RPMI7951 (cell line): ENCODE results near the gene LYPLA2. TPM values are rescaled to one million over a fixed set of nuclear protein-coding genes. Genes with fewer than 3 reads are reported as not detected.
A peak's percentile ranks its signal among the peaks of the same experiment; 100 is the strongest.
"Not testable (repeated sequence)": the region's sequence is repeated elsewhere in the genome, so short reads cannot be mapped to it uniquely, and the experiment has no call there.

Experiments
- DNase-seq: peaks from one replicate; pipeline ENCODE4 v3.0.0-alpha.2; 2012; ENCODE audit warnings: low read depth
- total RNA-seq: library from RNA; depleted of rRNA; stranded (reverse); fragments of >200 nt; shearing (Covaris generic); gene quantifications from 2 replicates; pipeline ENCODE4 v1.2.3, GENCODE V29; 2014

LYPLA2 gene
- total RNA-seq, 1 experiment from 2014 or later, result 62.6 TPM

DNA sequence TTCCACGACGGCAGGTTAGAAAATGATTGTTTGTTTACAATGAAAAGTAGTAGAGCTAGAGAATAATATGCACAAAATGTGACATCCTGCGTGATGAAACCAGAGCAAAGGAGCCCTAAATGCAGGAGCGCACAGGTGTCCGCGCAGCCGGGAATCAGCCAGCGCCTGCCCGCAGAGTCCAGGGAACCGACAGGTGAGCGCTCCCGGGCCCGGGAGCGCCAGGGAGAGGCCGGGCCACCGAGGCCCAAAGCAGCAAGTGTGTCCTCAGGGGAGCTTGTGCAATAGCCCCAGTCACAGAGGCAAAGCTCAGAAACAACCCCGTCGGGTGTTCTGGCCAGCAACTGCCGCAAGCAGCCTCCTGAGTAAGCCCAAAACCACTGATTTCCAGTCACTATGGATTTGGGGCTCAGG, 10.4 kb downstream of the LYPLA2 start:
- no peak for DNase-seq

DNA sequence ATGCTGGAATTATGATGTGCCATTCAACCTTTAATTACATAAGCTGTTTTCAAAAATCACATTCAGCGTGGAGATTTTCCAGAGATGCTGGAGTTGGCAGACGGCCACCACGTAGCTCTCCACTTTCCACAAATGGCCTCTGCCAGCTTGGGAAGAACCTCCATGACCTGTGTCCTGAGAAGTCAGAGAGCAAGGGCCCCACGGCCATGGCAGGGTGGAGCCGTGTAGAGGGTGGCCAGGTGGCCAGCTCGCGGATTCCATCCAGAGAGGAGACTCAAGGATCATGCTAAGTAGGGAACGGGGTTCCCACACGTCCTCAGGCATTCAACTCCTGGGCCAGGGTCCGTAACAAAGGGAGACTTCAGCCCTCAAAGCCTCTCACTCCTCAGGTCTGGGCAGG, 10.9 kb downstream of the LYPLA2 start:
- no peak for DNase-seq

DNA sequence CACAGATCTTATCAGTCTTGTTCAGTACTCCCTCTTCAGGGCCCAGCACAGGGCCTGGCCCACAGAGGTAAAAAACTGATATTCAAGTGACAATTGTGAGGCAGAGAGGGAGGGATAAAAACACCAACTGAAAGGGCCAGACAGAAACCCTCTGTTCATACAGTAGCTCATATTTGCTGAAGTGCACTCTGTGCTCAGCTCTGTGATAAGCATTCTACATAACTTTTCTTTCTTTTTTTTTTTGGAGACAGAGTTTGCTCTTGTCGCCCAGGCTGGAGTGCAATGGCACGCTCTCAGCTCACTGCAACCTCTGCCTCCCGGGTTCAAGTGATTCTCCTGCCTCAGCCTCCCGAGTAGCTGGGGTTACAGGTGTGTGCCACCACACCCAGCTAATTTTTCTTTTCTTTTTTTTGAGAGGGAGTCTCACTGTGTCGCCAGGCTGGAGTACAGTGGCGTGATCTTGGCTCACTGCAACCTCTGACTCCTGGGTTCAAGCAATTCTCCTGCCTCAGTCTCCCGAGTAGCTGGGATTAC, 11.9 kb downstream of the LYPLA2 start:
- DNase-seq, result not testable (repeated sequence)

DNA sequence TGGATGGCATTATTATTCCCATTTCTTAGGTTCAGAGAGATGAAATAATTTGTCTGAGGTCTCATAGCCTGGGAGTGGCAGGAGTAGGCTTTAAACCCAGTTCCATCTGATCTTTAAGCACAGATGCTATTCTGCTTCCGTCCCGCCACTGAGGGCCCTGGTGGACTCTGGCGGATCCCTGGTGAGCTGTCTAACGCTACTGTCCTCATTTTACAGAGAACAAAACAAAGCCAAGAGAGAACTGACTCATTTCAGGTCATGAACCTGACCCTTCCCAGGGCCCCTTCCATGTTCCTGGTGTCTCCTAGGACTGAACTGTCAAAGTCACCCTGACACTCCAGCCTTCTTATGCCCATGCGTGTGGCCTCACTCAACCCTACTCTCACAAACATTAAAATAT, 12.7 kb downstream of the LYPLA2 start:
- no peak for DNase-seq

DNA sequence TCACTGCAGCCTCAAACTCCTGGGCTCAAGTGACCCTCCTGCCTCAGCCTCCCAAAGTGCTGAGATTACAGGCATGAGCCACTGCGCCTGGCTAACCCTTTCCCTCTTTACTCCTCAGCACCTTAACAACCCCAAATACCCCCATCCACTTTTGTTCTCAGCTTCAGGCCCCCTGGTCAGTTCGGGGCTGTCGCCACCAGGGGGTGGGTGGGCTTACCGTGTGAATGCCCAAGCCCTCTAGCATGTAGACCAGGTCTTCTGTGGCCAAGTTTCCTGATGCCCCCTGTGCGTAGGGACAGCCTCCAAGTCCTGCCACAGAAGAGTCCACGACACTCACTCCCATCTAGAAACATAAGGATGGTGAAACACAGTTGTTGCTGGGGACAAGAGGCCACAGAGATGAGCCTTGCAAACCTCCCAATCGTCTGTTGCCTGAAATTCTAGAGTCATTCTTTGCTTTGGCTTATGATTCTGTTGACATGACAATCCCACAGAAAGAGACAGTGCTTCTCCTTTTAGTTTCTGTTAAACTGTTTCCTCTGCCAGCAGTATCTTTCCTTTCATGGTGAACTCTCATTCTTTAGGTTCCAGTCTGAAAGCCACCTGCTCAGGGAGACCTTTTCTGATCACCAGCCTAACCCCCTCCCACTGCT, 13.4 kb downstream of the LYPLA2 start:
- DNase-seq, result no peak

DNA sequence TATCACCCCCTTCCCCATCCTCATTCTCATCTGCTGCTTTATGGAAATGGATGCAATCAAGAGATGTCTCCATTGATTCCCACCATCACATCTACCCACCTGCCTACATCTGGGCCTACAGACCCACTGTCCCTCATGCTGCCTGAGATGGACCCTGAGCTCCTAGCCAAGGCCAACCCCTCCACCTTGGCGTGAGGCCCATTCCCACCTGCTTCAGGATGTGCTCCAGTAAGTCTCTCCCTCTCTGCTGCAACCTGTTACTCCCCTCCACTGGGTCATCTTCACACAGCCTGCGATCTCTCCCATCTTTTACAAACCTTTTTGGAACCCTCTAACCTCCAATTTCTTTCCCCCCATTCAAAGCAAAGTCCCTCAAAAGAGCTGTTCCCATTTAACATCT, 14.1 kb downstream of the LYPLA2 start:
- DNase-seq, result no peak

DNA sequence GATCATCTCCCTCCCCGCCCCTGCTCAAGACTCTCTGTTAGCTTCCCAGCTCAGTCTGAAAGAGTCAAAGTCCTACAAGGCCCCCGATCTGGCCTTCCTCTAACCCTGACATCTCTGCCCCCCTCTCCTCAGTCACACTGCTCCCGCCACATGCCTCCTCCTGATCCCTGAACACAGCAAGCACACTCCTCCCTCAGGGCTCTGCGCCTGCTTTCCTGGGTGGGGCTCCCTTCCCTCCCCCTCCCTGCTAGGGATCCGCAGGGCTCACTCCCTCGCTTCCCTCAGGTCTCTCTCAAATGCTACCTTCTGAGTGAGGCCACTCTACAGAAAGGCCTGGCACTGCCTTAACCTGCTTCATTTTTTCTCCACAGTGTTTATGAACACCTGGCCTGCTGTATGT, 15.3 kb downstream of the LYPLA2 start:
- DNase-seq, result no peak

DNA sequence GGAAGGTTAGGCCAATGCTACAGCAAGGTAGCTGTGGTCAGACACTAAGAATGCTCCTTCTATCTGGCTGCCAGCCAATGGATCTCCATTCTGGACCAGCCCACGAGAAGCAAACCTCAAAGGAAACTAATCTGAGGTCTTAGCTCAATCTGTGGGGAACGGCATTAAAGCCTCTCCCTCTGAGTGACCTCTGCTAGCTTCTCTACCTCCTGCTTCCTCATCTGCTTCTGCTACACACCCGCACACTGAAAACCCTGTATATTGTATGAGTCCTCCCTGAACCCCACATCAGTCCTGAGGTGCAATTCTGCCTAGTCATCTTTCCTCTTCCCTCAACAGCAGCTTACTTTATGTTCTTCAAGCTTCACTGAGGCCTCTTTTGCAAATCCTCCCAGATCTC, 16.5 kb downstream of the LYPLA2 start:
- DNase-seq, result no peak

DNA sequence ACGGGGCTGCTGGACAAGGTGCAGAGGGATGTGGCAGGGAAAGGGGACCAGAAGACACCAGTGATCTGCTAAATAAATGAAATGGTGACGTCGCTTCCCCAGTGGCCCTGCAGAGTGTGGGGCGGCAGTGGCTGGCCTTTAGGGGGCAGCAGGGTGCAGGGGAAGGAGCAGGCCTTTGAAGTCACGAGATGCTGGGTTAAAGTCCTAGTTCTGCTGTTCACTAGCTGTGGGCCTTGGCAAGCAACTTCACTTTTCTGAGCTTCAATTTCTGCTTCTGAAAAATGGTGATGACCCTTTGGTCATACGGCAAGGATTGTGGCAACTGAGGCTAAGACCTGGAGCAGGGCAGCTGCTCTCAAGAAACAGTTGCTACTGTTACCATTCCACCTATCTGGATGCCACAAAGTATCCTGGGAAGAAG, 18.8 kb downstream of the LYPLA2 start:
- peak; percentile 67 for DNase-seq

DNA sequence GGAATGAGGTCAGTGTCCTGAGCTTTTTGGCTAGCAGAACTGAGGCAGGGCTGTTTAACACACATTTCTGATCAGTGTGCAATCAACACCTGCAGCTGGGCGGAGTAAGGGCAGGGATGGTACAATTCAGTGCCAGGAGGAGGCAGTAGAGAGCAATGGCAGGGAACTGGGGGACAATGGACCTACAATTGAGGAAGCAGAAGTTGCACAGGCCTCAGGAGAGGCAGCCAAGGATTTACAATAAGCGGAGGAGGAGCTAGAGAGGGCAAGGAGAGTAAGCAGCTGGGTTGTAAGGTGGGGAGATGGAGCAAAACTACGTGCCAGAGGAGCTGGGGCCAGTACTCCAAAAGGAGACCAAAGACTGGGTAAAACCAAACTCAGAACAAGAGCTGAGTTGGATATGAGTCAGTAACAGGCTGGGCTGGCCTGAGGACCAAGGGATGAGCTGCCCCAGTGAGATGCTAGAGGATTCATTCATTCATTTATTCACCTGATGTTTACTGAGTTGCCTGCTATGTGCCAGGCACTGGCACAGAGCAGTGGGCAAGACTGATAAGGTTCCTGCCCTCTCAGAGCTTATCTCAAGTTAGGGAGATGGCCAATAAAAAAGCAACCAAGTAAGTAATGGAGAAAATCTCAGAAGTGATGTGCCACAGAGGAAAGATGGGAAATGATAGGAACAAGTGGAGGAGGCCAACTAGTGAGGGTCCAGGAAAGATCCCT, 20.0 kb downstream of the LYPLA2 start:
- DNase-seq, result peak; percentile 44

DNA sequence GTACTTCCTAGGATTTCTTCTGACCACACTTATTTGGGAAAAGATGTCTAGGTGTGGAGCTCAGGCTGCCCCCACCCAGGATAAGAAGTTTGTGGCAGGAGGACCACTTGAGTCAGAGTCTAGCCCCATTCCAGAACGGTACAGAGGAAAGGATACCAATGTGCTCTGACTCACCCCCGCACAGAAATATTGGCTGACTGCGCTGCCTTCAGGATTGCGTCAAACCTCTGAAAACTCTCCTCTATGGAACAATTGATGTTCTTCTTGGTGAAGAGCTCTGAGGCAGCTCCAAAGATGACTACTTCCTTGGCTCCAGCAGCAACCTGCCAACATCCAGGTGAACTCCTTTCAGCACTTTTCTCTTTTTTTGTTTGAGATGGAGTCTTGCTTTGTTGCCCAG, 23.1 kb downstream of the LYPLA2 start:
- no peak for DNase-seq

DNA sequence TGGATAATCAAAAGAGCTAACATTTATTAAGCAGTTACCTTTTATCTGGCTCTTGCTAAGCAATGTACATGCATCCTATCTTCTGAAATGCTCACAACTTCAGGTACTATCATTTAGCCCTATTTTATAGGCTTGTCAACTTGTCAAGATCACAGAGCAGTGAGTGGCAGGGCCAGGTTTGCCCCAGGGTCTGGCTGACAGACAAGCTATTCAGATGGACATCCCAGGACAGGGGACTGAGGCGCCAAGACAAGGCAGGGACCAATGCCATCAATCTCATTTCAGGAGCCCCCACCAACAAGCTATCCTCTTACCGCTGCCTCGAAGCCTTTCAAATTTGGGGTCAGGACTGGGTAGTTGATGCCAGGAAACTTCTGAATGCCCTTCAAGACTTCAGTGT, 25.4 kb downstream of the LYPLA2 start:
- DNase-seq, result no peak

DNA sequence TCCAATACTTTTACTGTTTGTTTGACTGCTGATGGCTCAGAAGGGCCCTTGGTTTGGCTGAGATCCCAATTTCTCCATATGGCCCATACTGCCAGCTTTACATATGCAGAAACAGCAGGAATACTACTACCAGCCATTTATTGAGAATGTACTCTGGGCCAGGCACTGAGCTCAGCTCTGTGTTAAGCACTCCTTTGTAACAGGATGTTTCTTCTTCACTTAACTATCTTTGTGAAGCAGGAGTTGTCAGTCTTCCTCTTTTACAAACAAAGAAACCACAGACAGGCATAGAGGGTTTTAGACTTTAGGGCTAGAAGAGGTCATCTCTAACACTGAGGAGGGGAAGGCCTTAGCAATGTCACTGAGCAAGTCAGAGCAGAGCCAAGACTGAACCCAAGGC, 26.0 kb downstream of the LYPLA2 start:
- no peak for DNase-seq

DNA sequence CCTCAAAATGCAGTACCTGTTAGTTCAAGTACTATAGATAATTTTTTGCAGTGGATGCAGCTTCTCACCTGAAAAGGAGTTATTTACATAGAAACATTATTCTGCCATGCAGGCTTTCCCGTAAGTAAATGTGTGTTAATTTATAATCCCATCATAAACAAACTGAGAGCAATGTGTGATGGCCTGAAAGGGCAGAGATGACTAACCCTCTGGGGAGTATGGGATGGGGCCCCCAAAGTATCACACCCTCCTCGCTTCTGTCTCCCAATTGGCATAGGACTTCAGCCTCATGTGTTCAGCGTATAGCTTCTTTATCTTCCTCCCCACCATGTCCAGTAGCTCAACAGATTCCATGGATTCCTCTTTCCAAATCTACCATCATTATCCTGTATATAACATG, 26.7 kb downstream of the LYPLA2 start:
- DNase-seq, result no peak

DNA sequence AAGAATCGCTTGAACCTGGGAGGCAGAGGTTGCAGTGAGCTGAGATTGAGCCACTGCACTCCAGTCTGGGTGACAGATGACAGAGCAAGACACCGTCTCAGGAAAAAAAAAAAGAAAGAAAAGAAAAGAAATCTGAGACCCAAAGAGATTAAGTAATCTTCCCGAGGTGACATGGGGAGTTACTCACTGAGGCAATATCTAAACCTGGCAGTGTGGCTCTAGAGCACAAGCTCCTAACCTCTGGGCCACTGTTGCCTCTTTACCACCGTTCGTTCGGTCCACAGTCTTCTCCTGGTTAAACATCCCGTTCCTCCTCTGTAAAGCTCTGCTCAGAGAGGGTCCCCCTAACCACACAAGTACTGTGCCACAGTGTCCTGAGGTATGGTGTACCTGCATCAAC, 32.8 kb downstream of the LYPLA2 start:
- no peak for DNase-seq

DNA sequence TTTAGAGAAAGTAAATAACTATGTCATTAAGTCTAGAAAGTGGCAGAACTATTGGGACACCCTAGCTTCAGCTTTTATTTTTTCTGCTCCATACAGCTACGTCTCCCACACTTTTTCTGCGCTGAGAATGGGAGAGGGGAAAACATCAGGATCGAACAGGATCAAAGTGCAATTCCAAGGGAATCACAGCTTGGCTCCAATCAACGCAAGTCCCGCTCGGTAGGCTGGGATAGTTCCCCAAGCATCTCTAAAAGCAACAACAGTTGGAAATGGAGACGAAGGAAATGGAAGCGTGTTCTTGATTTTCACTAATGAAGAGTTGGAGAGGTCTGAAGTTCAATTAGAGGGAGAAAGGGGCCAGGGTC, 33.7 kb downstream of the LYPLA2 start:
- DNase-seq, result no peak

DNA sequence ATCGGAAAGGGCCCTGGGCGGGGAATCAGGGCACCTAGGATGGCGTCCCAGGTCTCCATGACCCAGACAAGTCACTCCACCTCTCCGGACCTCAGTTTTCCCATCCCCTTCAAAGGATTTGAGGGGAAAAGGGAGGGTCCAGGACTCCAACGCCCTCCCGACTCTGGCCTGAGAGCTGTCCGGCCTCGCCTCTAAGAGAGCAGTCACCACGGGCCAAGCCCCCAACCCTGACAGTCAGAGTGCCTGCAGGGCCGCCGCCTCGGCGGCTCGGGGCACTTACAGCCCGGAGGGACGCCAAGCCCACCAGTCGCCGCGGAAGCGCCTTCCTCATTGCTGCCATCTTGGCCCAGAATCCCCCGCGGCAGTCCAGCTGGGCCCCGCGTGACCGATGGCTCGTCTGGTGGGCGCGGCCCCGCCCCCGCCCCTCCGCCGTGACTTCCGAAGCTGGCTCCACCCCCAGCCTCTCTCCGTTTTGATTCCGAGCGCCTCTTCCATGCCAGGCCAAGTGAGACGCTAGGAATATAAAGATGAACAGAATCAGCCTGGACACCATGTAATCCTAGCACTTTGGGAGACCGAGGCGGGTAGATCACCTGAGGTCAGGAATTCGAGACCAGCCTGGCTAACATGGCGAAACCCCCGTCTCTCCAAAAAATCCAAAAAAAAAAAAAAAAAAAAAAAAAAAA, 34.3 kb downstream of the LYPLA2 start, which contains the start of gene HMGCL:
Gene HMGCL (minus strand): TSS at position 354 of the 686 bp plus-strand sequence. CDS start 14 bp downstream, at position 340.
- peak; percentile 89 for DNase-seq

DNA sequence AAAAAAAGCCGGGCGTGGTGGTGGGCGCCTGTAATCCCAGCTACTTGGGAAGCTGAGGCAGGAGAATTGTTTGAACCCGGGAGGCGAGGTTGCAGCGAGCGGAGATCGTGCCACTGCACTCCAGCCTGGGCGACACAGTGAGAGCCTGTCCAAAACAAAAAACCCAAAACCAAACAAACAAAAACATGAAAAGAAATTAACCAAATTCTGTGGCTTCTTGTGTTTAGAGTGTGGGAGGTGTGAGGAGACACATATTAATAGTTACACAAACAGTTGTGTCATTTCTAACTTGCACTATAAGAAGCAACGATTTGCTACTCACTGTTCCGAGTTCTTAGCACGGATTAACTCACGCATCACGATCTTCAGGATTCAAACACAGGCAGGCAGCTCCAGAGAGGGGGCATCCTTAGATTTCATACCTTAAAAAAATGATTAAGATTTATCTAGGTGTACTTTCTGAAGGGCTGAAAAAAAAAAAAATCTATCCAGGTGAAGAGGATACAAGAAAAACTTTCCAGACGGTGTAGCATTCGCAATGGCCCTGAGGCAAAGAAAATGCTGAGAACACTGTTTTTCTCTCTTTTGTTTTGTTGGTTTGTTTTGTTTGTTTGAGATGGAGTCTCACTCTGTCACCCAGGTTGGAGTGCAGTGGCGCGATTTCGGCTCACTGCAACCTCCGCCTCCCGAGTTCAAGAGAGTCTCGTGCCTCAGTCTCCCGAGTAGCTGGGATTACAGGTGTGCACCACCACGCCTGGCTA, 35.0 kb downstream of the LYPLA2 start:
- no peak for DNase-seq

DNA sequence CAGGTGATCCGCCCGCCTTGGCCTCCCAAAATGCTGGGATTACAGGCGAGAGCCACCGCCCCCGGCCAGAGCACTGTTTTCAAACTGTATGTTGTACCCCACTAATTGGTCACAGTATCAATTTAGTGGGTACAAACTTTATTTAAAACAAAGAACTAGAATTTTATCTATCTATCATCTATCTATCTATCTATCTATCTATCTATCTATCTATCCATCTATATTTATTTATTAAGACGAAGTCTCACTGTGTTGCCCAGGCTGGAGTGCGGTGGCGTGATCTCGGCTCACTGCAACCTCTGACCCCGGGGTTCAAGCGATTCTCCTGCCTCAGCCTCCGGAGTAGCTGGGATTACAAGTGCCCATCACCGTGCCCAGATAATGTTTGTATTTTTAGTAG, 35.6 kb downstream of the LYPLA2 start:
- not testable (repeated sequence) for DNase-seq

DNA sequence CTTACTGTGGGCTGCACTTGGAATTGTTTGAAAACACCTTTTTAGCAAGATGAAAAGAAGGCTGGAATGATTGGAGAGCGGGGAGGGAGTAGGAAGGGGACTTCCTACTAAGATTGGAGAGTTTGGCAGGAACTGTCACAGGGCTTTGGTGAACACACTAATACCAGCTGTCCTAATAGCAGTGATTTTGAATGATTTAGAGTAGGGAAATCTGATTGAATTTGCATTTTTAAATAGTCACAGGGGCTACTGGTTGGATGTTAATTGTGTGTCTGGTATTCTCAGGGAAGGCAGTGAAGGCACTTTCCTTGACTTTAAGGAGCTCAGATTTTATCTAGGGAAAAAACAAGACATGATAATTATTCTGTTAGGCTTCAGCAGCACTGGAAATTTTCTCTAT, 36.8 kb downstream of the LYPLA2 start:
- no peak for DNase-seq

DNA sequence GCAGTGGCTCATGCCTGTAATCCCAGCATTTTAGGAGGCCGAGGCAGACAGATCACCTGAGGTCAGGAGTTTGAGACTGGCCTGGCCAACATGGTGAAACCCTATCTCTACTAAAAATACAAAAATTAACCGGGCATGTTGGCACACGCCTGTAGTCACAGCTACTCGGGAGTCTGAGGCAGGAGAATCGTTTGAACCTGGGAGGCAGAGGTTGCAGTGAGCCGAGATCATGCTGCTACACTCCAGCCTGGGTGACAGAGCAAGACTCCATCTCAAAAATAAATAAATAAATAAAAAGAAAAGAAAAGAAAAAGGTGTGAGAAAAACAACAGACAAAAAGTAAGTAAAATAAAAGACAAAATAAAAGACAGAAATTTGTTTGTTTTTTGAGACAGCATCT, 43.2 kb downstream of the LYPLA2 start:
- not testable (repeated sequence) for DNase-seq

DNA sequence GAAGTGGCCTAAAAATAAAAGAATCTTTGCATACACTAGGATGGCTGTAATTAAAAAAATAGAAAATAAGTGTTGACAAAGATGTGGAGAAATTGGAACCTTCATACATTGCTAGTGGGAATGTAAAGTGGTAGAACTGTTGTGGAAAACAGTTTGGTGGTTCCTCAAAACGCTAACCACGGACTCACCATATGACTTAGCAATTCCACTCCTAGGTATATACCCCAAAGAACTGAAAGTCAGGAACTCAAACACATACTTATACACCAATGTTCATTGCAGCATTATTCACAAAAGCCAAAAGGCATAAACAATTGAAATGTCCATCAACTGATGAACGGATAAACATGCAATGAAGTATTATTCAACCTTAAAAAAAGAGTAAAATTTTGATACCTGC, 45.1 kb downstream of the LYPLA2 start:
- no peak for DNase-seq
